SW480 (cell line): ENCODE data around the gene CDK10.

Source experiments
- DNase-seq: peaks from one replicate; pipeline ENCODE4 v3.0.0-alpha.2; 2016; ENCODE audit warnings: low spot score

Gene CDK10

DNA sequence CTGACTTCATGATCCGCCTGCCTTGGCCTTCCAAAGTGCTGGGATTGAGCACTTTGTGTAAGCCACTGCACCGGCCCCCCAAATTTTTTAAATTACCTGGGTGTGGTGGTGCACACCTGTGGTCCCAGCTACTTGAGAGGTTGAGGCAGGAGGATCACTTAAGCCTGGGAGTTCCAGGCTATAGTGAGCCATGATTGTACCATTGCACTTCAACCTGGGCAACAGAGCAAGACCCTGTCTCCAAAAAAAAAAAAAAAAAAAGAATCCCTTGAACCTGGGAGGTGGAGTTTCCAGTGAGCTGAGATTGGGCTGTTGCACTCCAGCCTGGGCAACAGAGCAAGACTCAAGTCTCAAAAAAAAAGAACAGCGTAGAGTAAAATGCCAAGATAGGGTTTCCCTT lies 50.1 kb downstream of the CDK10 start:
- DNase-seq = no peak

- no peak for DNase-seq
Observed at GRCh38 chr16:89737341-89738071, 51.0 kb downstream of the CDK10 start.

GRCh38 chr16:89738072-89738377 lies 51.5 kb downstream of the CDK10 start:
- no peak for DNase-seq

GRCh38 chr16:89738538-89739317 lies 52.2 kb downstream of the CDK10 start:
- DNase-seq = no peak

GRCh38 chr16:89739383-89739782 lies 52.9 kb downstream of the CDK10 start:
- no peak for DNase-seq

DNA sequence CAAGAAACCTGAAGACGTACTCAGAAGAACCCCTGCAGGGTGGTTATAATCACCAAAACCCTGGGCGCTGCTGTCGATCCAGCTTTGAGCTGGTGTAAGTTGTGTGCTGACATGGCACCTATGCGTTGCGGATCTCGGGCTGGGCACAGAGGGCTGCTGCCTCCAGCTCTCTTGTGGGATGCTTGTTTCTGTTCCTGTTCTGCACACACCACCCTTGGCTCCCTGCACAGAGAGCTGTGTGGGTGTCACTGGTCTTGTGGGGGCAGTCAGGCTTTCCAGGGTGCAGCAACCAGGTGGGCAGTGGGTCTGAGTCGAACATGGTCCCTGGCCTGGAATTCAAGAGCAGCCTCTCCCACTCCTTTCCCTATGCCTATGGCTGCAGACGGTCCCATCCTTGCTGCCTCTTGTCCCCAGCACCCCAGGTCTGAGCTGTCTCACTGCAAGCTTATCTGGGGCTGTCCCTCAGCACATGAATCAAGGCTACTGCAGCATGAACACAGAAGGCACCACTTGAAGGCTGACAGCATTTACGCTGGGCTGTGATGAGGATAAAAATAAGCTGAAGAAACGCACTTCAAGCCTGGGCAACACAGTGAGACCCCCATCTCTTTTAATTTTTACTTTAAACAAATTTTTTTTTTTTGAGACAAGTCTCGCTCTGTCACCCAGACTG lies 55.0 kb downstream of the CDK10 start:
- DNase-seq = no peak

DNA sequence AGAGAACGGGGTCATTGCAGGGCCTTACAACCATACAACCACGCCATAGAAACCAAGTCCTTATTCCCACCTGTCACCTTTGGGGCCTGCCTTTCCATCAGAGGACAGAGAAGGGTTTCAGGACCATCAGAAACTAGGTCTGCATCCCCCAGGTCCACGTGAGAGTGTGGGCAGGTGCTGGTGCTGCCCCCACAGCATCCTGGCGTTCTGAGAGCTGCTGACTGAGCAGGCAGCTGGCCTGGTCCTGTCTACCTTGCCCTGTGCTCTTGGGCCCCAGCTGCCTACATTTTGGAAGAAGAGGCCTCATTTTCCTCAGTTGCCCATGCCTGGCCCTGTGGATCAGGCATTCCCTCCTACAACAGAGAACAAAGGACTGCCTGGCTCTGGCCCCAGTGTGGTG lies 56.5 kb downstream of the CDK10 start:
- DNase-seq = no peak

DNA sequence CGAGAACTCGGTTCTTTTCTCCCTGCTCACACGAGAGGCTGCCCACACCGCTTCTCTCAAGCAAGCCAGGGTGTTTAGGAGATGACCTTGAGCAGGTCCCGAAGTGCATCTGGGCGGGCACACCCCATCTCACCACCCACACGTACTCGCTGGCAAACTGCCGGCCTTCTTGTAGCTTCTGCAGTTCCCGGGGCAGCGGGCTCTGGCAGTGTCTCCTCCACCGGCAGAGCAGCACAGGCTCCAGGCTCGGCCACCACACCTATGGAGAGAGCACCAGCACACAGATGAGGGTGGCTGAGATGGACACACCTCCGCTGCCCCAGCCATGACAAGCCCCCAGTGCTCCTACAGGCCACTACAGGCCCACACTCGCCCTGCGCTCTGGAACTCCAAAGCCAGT lies 58.3 kb downstream of the CDK10 start:
- DNase-seq = no peak
